ENCODE measurements around the gene ALG14. TPM values are rescaled to one million over a fixed set of nuclear protein-coding genes. Genes with fewer than 3 reads are reported as not detected.

ALG14 gene
- total and polyA plus RNA-seq, 7 experiments from 2014 or later: 1.1 to 3.2 (median 1.7) TPM

DNA sequence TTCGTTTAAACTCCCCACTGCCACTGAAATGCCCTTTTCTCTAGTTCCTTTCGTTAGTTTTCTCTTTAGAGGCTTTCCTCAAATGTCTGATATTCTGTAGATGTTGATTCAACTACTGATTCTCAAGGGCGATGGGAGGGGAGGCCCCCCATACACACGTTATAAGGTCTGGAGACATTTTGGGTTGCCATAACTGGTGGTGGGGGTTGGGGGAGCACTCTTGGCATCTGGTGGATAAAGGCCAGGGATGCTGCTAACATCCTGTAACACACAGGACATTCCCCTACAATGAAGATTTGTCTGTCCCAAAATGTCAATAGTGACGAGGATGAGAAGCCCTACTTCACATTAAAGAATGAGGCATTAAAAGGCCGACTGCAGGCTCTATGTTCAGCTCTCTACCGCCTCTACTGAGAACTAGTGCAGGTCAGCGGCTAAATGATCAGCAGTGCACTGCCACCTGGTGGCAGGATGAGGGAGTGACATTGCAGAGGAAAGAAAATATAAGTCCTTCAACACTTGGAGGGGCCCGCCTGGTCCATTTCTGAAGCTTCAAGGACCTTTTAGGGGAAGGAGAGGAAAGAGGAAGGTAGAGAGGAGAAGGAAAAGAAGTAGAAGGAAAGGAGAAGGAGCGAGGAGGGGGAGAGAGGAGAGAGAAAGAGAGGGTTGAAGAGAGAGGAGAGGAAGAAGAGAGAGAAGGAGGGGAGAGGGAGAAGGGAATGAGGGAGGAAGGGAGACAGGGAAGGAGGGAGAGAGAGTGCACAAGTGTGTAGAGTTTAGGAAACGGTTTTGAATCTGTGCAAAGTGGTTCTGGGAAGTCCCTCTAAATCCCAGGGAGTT, 29.4 kb downstream of the ALG14 start:
- H3K27me3 ChIP-seq (ENCODE audit: control insufficient read depth in 2 of 2, insufficient read depth in 2 of 2, low read length in 2 of 2): no peaks in the 10 kb centered on the region
- peaks cover 0 to 9% (median 6%) of the 10 kb centered on the region in 5 donors for H3K36me3 Mint-ChIP-seq
- intact Hi-C loops (cut with micrococcal nuclease): loop anchor here (1.0 to 10.0 kb wide), 8 partner anchors 29 to 562 kb away; partner anchors contain the start of genes CNN3 (in 2 of the 2) and ALG14 (in 1 of the 2)
- H3K4me3 Mint-ChIP-seq: no peak overlapping the region
- no peaks in the 10 kb centered on the region for H3K4me1 ChIP-seq (ENCODE audit: control insufficient read depth in 2 of 2, insufficient read depth in 2 of 2, low read length in 2 of 2)
- no peak overlapping the region for H3K4me3 ChIP-seq (ENCODE audit: low read length)
- ChIA-PET POLR2A (interaction anchor here (1.0 kb wide), 1 partner anchor 189 kb away, joined by 3 read pairs; no protein-coding TSS in a partner anchor), CTCF (interaction anchor here (0.6 to 2.9 kb wide), 16 partner anchors 8 to 1963 kb away, joined by 3 to 112 read pairs (median 4); partner anchors contain the start of genes ALG14 and RWDD3)
- H3K27ac Mint-ChIP-seq: no peak overlapping the region
- H3K27ac ChIP-seq (ENCODE audit: low read depth, low read length): no peak overlapping the region
- DNase-seq: peak; percentile 57 to 81 (median 75)
- H3K9me3 Mint-ChIP-seq: no peaks in the 10 kb centered on the region
- H3K9me3 ChIP-seq (ENCODE audit: control insufficient read depth in 2 of 3, low read length in 3 of 3): no peaks in the 10 kb centered on the region
- H3K4me1 Mint-ChIP-seq: no peaks in the 10 kb centered on the region
- no peaks in the 10 kb centered on the region for H3K36me3 ChIP-seq (ENCODE audit: control insufficient read depth in 2 of 3, insufficient read depth in 3 of 3, low read length in 3 of 3)
- peak; percentile 100 for ATAC-seq
- no peaks in the 10 kb centered on the region for H3K27me3 Mint-ChIP-seq

- Mint-ChIP-seq H3K4me1 (no peaks in the 10 kb centered on the region), H3K4me3 (no peak overlapping the region), H3K27ac (no peak overlapping the region), H3K27me3 (no peaks in the 10 kb centered on the region), H3K36me3 (peaks cover 0 to 9% (median 6%) of the 10 kb centered on the region in 5 donors), H3K9me3 (no peaks in the 10 kb centered on the region)
- ATAC-seq: no peak
- intact Hi-C loops (cut with micrococcal nuclease): loop anchor here in 1 of 2 donors (2.0 to 10.0 kb wide), 2 partner anchors 115 to 557 kb away; partner anchors contain the start of gene CNN3
- H3K36me3 ChIP-seq (ENCODE audit: control insufficient read depth in 2 of 3, insufficient read depth in 3 of 3, low read length in 3 of 3): no peaks in the 10 kb centered on the region
- ChIA-PET POLR2A (no interaction called here), CTCF (interaction anchor here (0.6 to 2.8 kb wide), 3 partner anchors 105 to 235 kb away, joined by 3 to 64 read pairs (median 5); no protein-coding TSS in a partner anchor)
- no peak overlapping the region for H3K4me3 ChIP-seq (ENCODE audit: low read length)
- H3K4me1 ChIP-seq (ENCODE audit: control insufficient read depth in 2 of 2, insufficient read depth in 2 of 2, low read length in 2 of 2): no peaks in the 10 kb centered on the region
- H3K27ac ChIP-seq (ENCODE audit: low read depth, low read length): no peak overlapping the region
- H3K9me3 ChIP-seq (ENCODE audit: control insufficient read depth in 2 of 3, low read length in 3 of 3): no peaks in the 10 kb centered on the region
- no peaks in the 10 kb centered on the region for H3K27me3 ChIP-seq (ENCODE audit: control insufficient read depth in 2 of 2, insufficient read depth in 2 of 2, low read length in 2 of 2)
- DNase-seq: no peak
These were observed 30.5 kb downstream of the ALG14 start for GRCh38 chr1:95042286-95042685.

DNA sequence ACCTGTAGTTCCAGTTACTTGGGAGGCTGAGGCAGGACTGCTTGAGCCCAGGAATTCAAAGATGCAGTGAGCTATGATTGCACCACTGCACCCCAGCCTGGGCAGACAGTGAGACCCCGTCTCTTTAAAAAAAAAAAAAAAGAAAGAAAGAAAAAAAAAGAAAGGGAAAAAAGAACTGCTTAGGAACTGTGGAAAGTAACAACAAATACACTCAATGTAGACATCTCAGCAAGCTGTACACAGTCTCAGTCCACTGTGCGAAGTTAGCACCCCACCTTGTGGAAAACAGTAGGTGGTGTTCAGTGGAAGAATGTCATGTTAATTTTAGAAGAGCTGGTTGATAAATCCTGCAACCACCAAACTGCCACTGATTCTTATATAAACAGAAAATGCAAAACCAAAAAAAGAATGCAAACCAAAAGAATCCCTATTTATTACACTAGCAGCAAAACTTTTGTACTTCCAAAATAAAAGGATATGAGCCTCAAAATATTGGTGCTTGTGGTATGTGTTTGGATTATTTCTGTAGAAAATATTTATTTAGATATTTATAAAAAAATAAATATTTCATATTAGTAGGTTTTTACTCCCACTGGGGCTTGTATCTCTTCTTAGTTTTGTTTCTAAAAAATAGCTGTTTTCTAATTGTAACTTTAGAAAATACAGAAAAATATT, 31.1 kb downstream of the ALG14 start:
- H3K27me3 Mint-ChIP-seq: no peaks in the 10 kb centered on the region
- no peaks in the 10 kb centered on the region for H3K4me1 Mint-ChIP-seq
- H3K27me3 ChIP-seq (ENCODE audit: control insufficient read depth in 2 of 2, insufficient read depth in 2 of 2, low read length in 2 of 2): no peaks in the 10 kb centered on the region
- POLR2A ChIA-PET: interaction anchor here (0.7 to 1.1 kb wide), 2 partner anchors 187 to 208 kb away, joined by 3 to 4 read pairs; no protein-coding TSS in a partner anchor
- intact Hi-C loops (cut with micrococcal nuclease): loop anchor here in 1 of 2 donors (2.0 to 10.0 kb wide), 2 partner anchors 115 to 557 kb away; partner anchors contain the start of gene CNN3
- H3K4me3 ChIP-seq (ENCODE audit: low read length): no peak overlapping the region
- ATAC-seq (no peak), DNase-seq (peak in 3 of 9 donors; percentile 11 to 18 (median 18))
- H3K9me3 ChIP-seq (ENCODE audit: control insufficient read depth in 2 of 3, low read length in 3 of 3): no peaks in the 10 kb centered on the region
- peaks cover 0 to 9% (median 6%) of the 10 kb centered on the region in 5 donors for H3K36me3 Mint-ChIP-seq
- H3K27ac Mint-ChIP-seq: no peak overlapping the region
- H3K27ac ChIP-seq (ENCODE audit: low read depth, low read length): no peak overlapping the region
- no peaks in the 10 kb centered on the region for H3K36me3 ChIP-seq (ENCODE audit: control insufficient read depth in 2 of 3, insufficient read depth in 3 of 3, low read length in 3 of 3)
- CTCF ChIA-PET: interaction anchor here (0.6 to 2.8 kb wide), 7 partner anchors 104 to 1155 kb away, joined by 3 to 64 read pairs (median 4); no protein-coding TSS in a partner anchor
- H3K4me3 Mint-ChIP-seq: no peak overlapping the region
- H3K4me1 ChIP-seq (ENCODE audit: control insufficient read depth in 2 of 2, insufficient read depth in 2 of 2, low read length in 2 of 2): no peaks in the 10 kb centered on the region
- no peaks in the 10 kb centered on the region for H3K9me3 Mint-ChIP-seq

GRCh38 chr1:95040032-95040525, 32.7 kb downstream of the ALG14 start:
- Mint-ChIP-seq H3K27me3 (no peaks in the 10 kb centered on the region), H3K4me1 (no peaks in the 10 kb centered on the region), H3K36me3 (peaks cover 0 to 9% (median 6%) of the 10 kb centered on the region in 5 donors), H3K27ac (no peak overlapping the region), H3K4me3 (no peak overlapping the region), H3K9me3 (no peaks in the 10 kb centered on the region)
- Histone ChIP-seq H3K27ac (ENCODE audit: low read depth, low read length) (no peak overlapping the region), H3K4me3 (ENCODE audit: low read length) (no peak overlapping the region), H3K4me1 (ENCODE audit: control insufficient read depth in 2 of 2, insufficient read depth in 2 of 2, low read length in 2 of 2) (no peaks in the 10 kb centered on the region), H3K9me3 (ENCODE audit: control insufficient read depth in 2 of 3, low read length in 3 of 3) (no peaks in the 10 kb centered on the region), H3K27me3 (ENCODE audit: control insufficient read depth in 2 of 2, insufficient read depth in 2 of 2, low read length in 2 of 2) (no peaks in the 10 kb centered on the region), H3K36me3 (ENCODE audit: control insufficient read depth in 2 of 3, insufficient read depth in 3 of 3, low read length in 3 of 3) (no peaks in the 10 kb centered on the region)
- intact Hi-C loops (cut with micrococcal nuclease): loop anchor here in 1 of 2 donors (10.0 kb wide), 1 partner anchor 555 kb away; no protein-coding TSS in a partner anchor
- POLR2A ChIA-PET: no interaction called here
- CTCF ChIA-PET: interaction anchor here (1.4 to 2.8 kb wide), 4 partner anchors 178 to 233 kb away, joined by 3 to 64 read pairs (median 4); no protein-coding TSS in a partner anchor
- no peak for DNase-seq
- ATAC-seq: no peak

DNA sequence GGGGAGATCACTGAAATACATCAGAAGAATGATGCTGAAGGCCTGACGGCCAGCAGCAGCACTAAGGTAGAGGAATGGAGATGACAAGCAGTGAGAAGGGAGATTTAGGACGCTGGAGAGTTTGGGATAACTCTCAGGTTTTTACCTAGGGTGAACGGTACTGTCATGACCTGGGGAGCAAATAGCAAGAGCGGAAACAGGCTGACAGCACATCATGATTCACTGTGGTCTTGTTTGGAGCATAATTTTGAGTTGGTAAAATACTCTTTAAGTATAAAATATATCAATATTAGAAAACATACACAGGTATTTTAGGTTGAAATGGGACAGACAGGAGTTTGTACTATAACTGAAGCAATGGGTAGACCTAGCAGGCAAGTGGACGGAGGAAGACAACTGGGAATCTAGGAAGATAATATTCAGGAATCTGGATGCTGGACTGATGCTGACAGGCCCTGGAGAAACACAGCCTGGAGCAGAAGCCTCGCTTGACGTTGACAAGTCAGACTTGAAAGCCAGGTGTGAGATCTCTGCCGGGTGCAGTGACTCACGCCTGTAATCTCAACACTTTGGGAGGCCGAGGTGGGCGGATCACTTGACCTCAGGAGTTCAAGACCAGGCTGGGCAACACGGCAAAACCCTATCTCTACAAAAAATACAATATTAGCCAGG, 33.3 kb downstream of the ALG14 start:
- ATAC-seq (no peak), DNase-seq (no peak)
- ChIA-PET POLR2A (no interaction called here), CTCF (interaction anchor here (1.5 to 2.8 kb wide), 2 partner anchors 184 to 189 kb away, joined by 3 to 64 read pairs; no protein-coding TSS in a partner anchor)
- Mint-ChIP-seq H3K4me3 (no peak overlapping the region), H3K27me3 (no peaks in the 10 kb centered on the region), H3K9me3 (no peaks in the 10 kb centered on the region), H3K36me3 (peaks cover 0 to 9% (median 6%) of the 10 kb centered on the region in 5 donors), H3K4me1 (no peaks in the 10 kb centered on the region), H3K27ac (no peak overlapping the region)
- Histone ChIP-seq H3K27ac (ENCODE audit: low read depth, low read length) (no peak overlapping the region), H3K4me1 (ENCODE audit: control insufficient read depth in 2 of 2, insufficient read depth in 2 of 2, low read length in 2 of 2) (no peaks in the 10 kb centered on the region), H3K36me3 (ENCODE audit: control insufficient read depth in 2 of 3, insufficient read depth in 3 of 3, low read length in 3 of 3) (no peaks in the 10 kb centered on the region), H3K9me3 (ENCODE audit: control insufficient read depth in 2 of 3, low read length in 3 of 3) (no peaks in the 10 kb centered on the region), H3K4me3 (ENCODE audit: low read length) (no peak overlapping the region), H3K27me3 (ENCODE audit: control insufficient read depth in 2 of 2, insufficient read depth in 2 of 2, low read length in 2 of 2) (no peaks in the 10 kb centered on the region)
- intact Hi-C loops (cut with micrococcal nuclease): loop anchor here in 1 of 2 donors (10.0 kb wide), 1 partner anchor 555 kb away; no protein-coding TSS in a partner anchor

- Mint-ChIP-seq H3K27me3 (no peaks in the 10 kb centered on the region), H3K27ac (no peak overlapping the region), H3K36me3 (peaks cover 0 to 17% (median 10%) of the 10 kb centered on the region in 5 donors), H3K4me1 (no peaks in the 10 kb centered on the region), H3K9me3 (no peaks in the 10 kb centered on the region), H3K4me3 (no peak overlapping the region)
- DNase-seq (no peak), ATAC-seq (no peak)
- H3K36me3 ChIP-seq (ENCODE audit: control insufficient read depth in 2 of 3, insufficient read depth in 3 of 3, low read length in 3 of 3): no peaks in the 10 kb centered on the region
- intact Hi-C loops (cut with micrococcal nuclease): no loop called here
- H3K4me3 ChIP-seq (ENCODE audit: low read length): no peak overlapping the region
- no peaks in the 10 kb centered on the region for H3K4me1 ChIP-seq (ENCODE audit: control insufficient read depth in 2 of 2, insufficient read depth in 2 of 2, low read length in 2 of 2)
- no peak overlapping the region for H3K27ac ChIP-seq (ENCODE audit: low read depth, low read length)
- H3K9me3 ChIP-seq (ENCODE audit: control insufficient read depth in 2 of 3, low read length in 3 of 3): no peaks in the 10 kb centered on the region
- CTCF ChIA-PET: interaction anchor here (1.0 kb wide), 2 partner anchors 8 to 181 kb away, joined by 3 to 5 read pairs; no protein-coding TSS in a partner anchor
- POLR2A ChIA-PET: no interaction called here
- no peaks in the 10 kb centered on the region for H3K27me3 ChIP-seq (ENCODE audit: control insufficient read depth in 2 of 2, insufficient read depth in 2 of 2, low read length in 2 of 2)
These were observed 37.2 kb downstream of the ALG14 start for GRCh38 chr1:95035536-95035935.

All from naive thymus-derived CD4-positive, alpha-beta T cell (primary cell).